ENCODE measurements around the gene GPANK1.

Gene GPANK1

GRCh38 chr6:31639449-31639861 lies 25.3 kb downstream of the GPANK1 start:
- DNase-seq (ENCODE audit: low read depth, low spot score) = no peak

- no peak for DNase-seq (ENCODE audit: low read depth, low spot score)
Observed at GRCh38 chr6:31639043-31639442, 25.8 kb downstream of the GPANK1 start.

DNA sequence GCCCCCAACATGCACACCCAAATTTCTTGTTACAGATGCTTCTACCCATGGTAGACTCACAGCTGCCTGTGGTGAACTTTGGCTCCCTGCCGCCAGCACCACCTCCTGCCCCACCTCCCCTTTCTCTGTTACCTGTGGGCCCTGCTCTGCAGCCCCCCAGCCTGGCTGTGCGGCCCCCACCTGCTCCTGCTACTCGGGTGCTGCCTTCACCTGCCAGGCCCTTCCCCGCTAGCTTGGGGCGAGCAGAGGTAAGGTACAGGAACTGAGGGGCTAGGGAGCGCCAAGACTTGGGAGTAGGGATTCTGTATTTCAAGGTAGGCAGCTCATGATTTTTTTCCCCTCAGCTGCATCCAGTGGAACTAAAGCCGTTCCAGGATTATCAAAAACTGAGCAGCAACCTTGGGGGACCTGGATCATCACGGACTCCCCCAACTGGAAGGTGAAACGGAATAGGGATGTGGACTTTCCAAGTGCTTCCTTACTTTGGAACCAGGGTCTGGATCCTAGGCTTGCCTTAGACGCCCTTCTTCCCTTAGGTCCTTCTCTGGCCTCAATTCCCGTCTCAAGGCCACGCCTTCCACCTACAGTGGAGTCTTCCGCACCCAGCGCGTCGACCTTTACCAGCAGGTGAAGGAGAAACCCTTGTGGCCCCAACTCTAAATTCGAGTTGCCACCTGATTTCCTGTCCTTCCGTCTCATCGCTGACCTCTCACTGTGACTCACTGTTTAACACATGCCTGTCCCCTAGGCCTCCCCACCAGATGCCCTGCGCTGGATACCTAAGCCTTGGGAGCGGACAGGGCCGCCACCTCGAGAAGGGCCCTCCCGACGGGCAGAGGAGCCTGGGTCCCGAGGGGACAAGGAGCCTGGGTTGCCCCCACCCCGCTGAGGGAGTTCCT lies 27.9 kb downstream of the GPANK1 start:
- no peak for DNase-seq (ENCODE audit: low read depth, low spot score)

- DNase-seq (ENCODE audit: low read depth, low spot score) = no peak
Observed at GRCh38 chr6:31634969-31635575, 29.7 kb downstream of the GPANK1 start.

GRCh38 chr6:31634131-31634530 lies 30.7 kb downstream of the GPANK1 start:
- no peak for DNase-seq (ENCODE audit: low read depth, low spot score)

DNA sequence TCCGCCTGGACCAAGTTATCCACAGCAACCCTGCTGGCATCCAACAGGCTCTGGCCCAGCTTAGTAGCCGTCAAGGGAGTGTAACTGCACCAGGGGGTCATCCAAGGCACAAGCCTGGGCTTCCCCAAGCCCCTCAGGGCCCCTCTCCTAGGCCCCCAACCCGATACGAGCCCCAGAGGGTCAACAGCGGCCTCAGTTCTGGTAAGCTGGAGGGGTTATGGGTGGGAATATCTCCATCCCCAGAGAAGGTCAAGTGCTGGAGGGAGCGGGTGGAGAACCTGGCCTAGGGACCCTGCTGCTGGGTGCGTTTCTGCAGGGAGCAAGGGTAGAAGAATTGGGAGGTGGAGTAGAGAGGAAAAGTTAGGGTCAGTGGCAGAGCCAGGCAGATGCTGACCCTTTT lies 31.4 kb downstream of the GPANK1 start:
- no peak for DNase-seq (ENCODE audit: low read depth, low spot score)

GRCh38 chr6:31632279-31632946 lies 32.4 kb downstream of the GPANK1 start:
- no peak for DNase-seq (ENCODE audit: low read depth, low spot score)

DNA sequence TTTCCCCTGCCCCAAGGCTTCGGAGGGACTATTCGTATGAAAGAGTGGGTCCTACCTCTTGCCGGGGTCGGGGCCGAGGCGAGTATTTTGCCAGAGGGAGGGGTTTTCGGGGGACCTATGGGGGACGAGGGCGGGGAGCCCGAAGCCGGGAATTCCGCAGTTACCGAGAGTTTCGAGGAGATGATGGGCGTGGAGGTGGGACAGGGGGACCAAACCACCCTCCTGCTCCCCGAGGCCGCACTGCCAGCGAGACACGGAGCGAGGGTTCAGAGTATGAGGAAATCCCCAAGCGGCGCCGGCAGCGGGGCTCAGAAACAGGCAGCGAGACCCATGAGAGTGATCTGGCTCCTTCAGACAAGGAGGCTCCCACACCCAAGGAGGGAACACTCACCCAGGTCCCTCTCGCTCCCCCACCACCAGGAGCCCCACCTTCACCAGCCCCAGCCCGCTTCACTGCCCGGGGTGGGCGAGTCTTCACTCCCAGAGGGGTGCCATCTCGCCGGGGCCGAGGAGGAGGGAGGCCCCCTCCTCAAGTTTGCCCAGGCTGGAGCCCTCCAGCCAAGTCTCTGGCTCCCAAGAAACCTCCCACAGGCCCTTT lies 33.0 kb downstream of the GPANK1 start:
- DNase-seq (ENCODE audit: low read depth, low spot score) = no peak

GRCh38 chr6:31631209-31631608 lies 33.6 kb downstream of the GPANK1 start:
- DNase-seq (ENCODE audit: low read depth, low spot score) = no peak

GRCh38 chr6:31630177-31630934 lies 34.4 kb downstream of the GPANK1 start:
- no peak for DNase-seq (ENCODE audit: low read depth, low spot score)

DNA sequence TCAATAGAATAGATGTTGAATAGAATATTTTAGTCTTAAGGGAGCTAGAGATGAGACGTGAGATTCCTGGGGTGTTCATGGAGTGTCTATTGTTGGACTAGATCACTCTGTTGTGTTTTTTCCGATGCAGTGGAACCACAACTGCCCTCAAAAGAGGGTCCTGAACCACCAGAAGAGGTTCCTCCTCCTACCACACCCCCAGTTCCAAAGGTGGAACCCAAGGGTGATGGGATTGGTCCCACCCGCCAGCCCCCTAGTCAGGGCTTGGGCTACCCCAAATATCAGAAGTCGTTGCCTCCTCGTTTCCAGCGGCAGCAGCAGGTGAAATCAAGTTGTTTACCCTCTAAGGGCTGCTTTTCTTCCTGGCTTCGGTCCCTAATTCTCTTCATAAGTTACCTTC lies 35.8 kb downstream of the GPANK1 start:
- DNase-seq (ENCODE audit: low read depth, low spot score) = no peak

DNA sequence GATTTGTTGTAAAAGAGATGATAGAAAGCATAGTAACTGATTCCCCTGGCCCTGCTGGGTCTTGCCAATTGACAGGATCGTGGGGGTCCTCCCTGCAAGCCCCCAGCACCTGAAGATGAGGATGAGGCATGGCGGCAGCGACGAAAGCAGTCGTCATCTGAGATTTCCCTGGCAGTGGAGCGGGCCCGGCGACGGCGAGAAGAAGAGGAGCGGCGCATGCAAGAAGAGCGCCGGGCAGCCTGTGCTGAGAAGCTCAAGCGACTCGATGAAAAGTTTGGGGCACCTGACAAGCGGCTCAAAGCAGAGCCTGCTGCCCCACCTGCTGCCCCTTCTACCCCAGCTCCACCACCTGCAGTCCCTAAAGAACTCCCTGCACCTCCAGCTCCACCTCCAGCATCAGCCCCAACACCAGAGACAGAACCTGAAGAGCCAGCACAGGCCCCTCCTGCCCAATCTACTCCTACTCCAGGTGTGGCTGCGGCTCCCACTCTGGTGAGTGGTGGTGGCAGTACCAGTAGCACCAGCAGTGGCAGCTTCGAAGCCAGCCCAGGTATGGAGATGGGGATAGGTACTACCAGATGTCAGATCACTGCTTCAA lies 37.0 kb downstream of the GPANK1 start:
- no peak for DNase-seq (ENCODE audit: low read depth, low spot score)

GRCh38 chr6:31626952-31627351 lies 37.8 kb downstream of the GPANK1 start:
- DNase-seq (ENCODE audit: low read depth, low spot score) = no peak

DNA sequence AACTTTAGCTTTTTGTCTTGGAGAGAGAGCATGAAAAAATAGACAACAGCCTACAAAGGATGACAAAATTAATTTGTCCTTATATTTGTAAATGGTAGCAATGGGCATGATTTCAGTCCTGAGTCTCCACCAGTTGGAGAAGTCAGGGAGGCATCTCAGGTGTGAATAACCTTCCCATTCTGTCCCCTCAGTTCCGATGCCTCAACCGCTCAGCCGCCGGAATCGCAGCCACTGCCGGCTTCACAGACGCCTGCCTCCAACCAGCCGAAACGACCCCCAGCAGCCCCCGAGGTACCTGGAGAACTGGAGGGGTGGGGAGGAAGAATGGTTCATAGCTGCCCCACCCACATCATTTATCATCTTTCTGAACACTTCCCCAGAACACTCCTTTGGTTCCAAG lies 40.7 kb downstream of the GPANK1 start:
- no peak for DNase-seq (ENCODE audit: low read depth, low spot score)

DNA sequence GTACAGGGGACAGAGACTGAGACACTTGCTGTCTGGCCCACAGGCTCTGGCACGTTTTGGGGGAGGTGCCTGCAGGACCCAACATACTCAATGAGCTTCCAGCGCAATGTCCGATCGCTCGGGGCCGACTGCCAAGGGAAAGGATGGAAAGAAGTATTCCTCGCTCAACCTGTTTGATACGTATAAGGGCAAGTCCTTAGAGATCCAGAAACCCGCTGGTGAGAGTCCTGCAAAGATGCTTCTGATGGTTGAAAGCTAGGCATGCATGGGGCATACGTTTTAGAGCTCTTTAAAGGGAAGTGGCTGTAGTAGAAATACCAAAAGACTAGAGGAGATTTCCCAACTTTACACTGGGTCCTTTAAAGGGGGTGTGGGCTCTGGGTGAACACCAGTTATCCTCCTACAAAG lies 42.1 kb downstream of the GPANK1 start:
- DNase-seq (ENCODE audit: low read depth, low spot score) = no peak

DNA sequence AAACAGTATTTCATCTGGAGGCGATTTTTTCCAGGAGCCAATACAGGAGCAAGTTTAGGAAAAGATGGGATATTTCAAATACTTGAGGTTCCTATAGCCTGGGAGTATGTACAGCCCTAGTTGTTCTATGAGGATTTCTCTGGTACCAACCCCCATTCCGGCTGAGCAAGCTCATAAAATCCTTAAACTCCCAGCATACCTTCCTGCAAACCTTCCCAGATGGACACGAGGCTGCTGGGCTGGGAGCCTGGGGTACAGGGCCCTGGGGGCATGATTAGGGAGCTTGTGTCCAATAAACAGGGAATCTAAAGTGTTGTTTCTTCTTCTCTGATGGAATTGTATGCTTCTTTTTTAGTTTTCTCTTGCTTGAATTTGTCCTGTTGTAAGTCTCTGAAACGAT lies 42.8 kb downstream of the GPANK1 start:
- no peak for DNase-seq (ENCODE audit: low read depth, low spot score)

GRCh38 chr6:31621320-31621939 lies 43.4 kb downstream of the GPANK1 start:
- DNase-seq (ENCODE audit: low read depth, low spot score) = no peak

DNA sequence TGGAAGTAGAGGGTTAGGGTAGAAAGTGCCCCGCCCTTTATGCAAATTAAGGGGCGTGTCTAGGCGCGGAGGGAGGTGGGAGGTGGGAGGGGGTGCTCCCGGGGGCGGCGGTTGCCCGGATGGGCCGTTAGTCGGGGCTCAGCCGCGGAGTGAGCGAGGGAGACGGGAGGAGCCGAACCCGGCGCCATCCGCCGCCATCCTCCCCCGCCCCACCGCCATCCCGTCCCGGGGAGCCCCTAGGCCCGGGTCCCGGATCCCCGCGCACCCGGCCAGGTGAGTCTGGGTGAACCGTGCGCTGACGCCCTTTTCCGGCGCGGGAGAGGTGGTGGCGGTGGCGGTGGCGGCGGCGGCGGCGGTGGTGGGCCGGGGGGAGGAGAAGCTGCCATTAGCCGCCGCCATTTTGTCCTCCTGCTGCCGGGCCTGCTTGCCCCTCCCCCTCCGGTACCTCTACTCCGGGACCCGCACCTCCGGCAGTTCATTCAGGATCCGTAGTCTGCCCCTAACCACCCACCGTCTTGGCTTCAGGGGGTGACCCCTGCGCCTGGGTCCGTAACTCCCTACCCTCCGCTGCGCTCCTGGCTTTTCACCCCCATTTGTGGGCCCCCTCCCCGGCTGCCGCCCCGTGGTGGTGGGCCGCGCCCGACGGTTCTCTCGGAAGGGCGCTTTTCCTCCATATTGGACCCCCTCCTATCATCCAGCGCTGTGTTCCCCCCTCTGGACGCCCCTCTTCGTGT lies 44.0 kb downstream of the GPANK1 start, which contains the start of gene PRRC2A:
PRRC2A (plus strand) TSS at position 130 of the 734 bp plus-strand sequence. CDS start 2,075 bp downstream, outside the sequence.
- DNase-seq (ENCODE audit: low read depth, low spot score) = no peak

- peak; percentile 98 for DNase-seq (ENCODE audit: low read depth, low spot score)
Observed at GRCh38 chr6:31619805-31620585, 44.8 kb downstream of the GPANK1 start.

All from brain pericyte (primary cell).